PC-3 (cell line): ENCODE data around the gene FAM117B.
"Not testable (repeated sequence)": the region's sequence is repeated elsewhere in the genome, so short reads cannot be mapped to it uniquely, and the experiment has no call there.

Experiments used
- EZH2 ChIP-seq: fragments of 300-600 bp; sonication (generic); IDR thresholded peaks from one replicate; pipeline ENCODE4 v1.6.1; 2017; ENCODE audit warnings: antibody characterized with exemption, mild to moderate bottlenecking, low read length; ENCODE audit not compliant: unreplicated experiment
- EZH2phosphoT487 ChIP-seq: fragments of 300-600 bp; sonication (generic); IDR thresholded peaks from 2 replicates; pipeline ENCODE4 v1.6.1; 2018; ENCODE audit warnings: mild to moderate bottlenecking, antibody characterized with exemption, low read length, borderline replicate concordance
- TF ChIP-seq, protein P1 (sequence below): fragments of 300-600 bp; sonication (generic); conservative IDR thresholded peaks from 2 replicates; pipeline ENCODE4 v1.5.1; 2017; ENCODE audit warnings: antibody characterized with exemption, low read depth, mild to moderate bottlenecking, low read length

DNA sequence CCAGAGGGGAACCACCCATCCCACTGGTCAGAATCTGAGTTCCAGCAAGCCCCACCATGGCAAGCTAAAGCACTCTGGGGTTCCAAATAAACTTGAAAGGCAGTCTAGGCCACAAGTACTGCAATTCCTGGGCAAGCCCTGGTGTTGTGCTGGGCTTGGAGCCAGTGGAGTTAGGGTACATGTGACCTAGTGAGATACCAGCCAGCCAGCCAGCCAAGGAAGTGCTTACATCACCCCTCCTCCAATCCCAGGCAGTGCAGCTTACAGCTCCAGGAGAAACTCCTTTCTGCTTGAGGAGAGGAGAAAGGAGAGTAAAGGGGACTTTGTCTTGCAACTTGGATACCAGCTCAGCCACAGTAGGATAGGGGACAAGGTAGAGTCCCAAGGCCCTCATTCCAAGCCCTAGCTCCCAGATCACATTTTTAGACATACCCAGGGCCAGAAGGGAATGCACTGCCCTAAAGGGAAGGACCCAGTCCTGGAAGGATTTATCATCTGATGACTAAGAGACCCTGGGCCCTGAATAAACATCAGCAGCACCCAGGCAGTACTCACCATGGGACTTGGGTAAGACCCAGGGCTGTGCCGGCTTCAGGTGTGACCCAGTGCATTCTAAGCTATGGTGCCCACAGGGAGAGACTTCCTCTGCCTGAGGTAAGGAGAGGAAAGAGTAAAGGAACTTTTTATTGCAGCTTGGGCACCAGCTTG lies 172.8 kb downstream of the FAM117B start:
- TF ChIP-seq, protein P1, sequence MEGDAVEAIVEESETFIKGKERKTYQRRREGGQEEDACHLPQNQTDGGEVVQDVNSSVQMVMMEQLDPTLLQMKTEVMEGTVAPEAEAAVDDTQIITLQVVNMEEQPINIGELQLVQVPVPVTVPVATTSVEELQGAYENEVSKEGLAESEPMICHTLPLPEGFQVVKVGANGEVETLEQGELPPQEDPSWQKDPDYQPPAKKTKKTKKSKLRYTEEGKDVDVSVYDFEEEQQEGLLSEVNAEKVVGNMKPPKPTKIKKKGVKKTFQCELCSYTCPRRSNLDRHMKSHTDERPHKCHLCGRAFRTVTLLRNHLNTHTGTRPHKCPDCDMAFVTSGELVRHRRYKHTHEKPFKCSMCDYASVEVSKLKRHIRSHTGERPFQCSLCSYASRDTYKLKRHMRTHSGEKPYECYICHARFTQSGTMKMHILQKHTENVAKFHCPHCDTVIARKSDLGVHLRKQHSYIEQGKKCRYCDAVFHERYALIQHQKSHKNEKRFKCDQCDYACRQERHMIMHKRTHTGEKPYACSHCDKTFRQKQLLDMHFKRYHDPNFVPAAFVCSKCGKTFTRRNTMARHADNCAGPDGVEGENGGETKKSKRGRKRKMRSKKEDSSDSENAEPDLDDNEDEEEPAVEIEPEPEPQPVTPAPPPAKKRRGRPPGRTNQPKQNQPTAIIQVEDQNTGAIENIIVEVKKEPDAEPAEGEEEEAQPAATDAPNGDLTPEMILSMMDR: not testable (repeated sequence)
- TF ChIP-seq EZH2phosphoT487, EZH2: not testable (repeated sequence)
